NCI-H128 (cell line): Measurements from ENCODE around the gene C20orf96.
"Not testable (repeated sequence)": the region's sequence is repeated elsewhere in the genome, so short reads cannot be mapped to it uniquely, and the experiment has no call there.

Experiments
- DNase-seq: peaks from one replicate; lab custom pipeline; 2025; ENCODE audit not compliant: unreplicated experiment; lab: John Stamatoyannopoulos, UW

C20orf96 gene

DNA sequence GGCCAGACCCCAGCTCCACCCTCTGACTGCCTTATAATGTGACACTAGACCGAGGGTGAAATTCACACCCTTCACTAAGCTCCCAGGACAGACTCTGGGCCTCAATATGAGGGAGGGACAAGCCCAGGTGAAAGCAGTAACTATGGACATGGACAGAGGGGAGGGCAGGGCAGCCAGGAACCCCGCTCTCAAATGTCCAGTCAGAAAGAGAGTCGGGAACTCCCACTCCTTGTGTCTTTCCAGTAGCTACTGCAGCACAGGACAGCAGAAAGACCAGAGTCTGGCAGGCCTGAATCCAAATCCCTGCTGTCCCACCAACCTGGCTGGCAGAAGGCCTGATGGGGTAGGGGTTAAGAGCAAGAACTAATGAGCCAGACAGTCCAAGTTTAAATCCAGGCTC, 6.4 kb downstream of the C20orf96 start:
- no peak for DNase-seq

DNA sequence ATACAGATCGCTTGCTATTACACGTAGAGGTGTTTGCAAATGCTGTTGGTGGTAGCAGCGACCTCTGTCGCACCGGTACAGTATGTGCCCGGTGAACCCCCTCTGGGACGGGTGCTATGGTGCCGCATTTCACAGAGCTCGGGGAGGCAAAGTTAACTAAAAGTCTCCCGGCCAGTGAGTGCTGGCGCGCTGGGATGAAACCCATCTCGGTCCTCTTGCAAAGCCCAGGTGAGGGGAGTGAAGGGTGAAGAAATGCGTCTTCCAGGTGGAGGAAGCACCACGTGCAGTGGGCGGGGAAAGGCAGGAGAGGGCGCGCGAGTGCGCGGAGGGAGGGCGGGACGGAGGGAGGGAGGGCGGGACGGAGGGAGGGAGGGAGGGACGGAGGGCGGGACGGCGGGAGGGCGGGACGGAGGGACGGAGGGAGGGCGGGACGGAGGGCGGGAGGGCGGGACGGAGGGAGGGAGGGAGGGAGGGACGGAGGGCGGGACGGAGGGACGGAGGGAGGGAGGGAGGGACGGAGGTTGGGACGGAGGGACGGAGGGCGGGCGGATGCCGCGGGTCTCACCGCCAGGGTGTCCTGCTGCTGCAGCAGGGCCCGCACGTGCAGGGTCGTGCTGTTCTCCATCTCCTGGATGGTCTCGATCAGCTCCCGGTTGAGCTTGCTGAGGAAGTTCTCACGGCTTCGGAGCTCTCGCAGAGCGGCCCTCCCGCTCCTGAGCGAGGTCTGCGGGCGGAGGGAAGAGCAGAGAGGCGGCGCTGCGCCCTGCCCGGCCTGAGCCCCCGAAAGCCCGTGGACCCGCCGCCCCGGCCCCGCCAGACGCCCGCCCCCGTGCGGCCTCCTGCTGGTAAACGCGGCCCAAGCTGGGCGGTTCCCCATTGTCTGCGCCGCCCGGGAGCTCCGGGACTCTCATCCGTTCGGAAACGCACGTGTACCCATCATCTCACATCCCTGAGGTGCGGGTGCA, 11.7 kb downstream of the C20orf96 start:
- no peak for DNase-seq

DNA sequence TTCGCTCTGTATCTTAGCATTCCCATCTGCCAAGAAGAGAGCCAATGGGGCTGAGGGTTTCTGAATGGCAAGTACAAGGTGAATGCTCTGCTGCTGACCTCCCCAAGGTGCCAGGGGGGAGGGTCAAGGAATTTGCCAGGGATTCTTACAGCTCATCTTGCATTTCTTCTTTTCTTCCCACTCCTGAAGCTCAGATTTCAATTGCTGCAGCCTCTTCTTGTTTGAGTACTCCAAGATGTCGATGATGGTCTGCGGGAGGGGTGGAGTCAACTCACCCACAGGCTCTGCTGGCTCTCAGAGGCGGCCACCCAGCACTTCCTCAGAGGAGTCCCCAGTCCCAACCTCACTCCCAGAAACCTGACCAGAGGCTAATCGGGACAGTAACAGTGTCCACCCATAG, 12.4 kb downstream of the C20orf96 start:
- no peak for DNase-seq

DNA sequence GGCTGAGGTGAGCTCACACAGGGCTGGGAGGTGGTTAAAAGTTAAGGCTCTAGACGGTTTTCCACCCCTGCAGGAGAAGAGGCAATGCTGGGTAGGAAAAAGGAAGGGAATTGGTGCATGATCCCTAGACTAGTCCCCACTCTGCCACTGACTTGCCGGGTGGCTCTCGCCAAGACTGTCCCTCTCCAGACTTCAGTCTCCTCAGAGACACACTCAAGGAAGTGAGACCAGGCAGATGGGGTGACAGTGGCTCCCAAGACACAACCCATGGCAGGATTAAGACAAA, 13.1 kb downstream of the C20orf96 start:
- DNase-seq = no peak

DNA sequence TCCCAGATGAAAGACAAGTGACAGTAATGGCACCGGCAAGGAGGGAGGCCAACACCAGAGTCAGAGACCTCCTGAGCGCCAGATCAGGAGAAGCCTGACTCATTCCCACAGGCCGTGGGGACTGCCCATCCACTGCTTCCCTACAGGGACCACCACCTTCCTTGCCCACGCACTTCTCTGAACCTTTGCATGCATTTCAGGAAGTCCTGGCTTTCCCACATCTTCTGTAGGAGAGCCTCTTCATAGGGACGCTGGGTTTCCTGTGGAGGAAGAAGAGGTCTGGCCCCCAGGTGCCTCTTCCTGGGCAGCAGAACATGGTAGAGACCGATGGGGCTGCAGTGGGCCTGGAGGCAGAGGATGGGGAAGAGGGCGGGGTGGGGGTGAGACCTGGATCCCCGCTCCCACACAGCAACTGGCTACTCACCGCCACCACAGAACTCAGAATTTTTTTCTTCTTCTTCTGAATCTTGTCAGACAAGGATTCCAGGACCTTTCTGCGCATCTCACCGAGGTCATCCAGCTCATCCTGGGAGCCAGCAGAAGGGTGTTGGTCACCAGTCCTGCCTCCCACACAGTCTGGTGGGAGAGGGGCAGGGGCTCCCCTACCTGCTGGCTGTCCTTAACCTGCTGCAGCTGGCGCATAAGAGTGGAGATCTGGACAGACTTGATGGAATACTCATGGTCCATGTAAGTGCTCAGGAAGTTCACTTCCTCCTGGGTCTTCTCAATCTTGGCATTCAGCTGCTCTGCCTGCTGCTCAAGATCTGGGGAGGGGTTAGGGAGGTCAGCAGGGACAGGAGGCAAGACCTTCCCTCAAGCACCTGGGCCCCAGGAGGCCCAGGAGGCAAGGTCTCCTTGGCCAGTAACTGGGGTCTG, 13.7 kb downstream of the C20orf96 start:
- DNase-seq = no peak

DNA sequence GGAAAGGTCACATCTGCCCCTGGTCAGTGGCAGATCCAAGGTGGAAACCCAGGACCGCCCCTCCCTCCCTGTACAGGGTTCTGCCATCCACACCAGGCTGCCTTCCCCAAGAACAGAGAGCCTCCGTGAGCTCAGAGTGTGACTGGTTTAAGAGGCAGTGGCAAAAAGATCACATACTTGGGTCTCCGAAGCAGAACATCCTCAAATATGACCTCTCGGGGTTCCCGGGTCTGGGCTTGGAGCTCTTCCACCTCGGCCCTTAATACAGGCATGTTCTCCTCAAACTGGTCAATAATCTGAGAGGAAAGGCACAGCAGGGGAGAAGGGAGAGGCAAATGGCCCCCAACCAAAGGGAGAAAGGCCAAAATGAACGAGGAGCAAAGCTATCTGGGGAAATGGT, 14.8 kb downstream of the C20orf96 start:
- DNase-seq = no peak

DNA sequence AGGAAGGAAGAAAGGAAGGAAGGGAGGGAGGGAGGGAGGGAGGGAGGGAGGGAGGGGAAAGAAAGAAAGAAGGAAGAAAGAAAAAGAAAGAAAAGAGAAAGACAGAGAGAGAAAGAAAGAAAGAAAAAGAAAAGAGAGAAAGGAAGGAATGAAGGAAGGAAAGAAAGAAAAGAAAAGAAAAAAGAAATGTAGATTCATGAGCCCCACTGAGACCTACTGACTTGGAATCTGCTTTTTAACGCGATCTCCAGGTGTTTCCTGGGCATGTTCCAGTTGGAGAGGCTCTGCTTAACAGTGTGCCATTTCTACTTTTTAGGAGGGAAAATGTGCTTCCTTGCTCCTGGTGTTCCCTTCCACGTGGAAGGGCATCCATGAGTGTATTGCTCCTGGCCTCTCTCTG, 16.7 kb downstream of the C20orf96 start:
- DNase-seq = no peak

DNA sequence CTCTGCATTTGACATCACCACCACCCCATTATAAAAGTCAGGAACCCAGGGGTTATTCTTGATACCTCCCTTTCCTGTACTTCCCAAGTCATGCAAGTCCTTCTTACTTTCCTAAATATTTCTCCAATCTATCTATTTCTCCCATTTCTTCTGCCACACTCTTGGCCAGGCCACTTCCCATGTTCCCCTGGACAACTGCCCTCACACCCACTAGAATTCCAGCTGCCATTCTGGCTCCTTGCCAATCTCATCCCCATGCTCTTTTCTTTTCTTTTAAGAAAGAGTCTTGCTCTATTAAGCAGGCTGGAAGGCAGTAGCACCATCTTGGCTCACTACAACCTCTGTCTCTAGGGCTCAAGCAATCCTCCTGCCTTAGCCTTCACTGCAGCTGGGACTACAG, 17.8 kb downstream of the C20orf96 start:
- DNase-seq = no peak

DNA sequence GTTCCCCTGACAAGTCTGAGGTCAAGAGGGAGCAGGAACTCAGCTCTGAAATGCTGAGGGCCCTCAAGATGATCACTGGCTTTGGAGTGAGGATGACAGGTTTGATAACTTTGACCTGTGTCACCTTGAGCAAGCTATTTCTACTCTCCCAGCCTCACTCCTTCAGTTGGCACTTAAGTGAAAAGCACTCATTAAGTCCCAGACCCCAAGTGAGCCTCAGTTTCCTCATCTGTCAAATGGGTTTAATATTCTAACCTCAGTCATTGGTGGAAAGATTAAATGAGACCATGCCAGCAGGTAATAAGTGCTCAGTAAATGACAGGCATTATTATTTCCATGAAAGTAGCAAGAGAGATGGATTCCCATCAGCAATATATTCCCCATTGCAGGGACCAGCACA, 19.0 kb downstream of the C20orf96 start:
- no peak for DNase-seq

DNA sequence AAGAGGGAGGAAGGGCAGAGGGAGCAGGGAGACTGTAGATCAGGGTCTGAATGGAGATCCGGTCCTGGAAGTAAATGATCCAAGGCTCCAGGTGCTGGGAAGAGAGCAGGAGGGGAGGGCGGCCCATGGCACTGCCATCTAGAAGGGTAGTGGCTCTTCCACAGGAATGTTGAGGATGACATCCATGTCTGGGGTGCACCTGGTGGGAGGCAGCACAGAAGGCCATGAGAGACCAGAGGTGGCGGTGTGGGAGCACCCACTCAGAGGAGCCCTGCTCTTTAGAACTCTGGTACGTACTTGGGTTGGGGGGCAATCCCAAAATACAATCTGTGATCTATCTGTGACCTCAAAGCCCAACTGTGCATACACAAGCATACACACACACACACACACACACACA, 19.5 kb downstream of the C20orf96 start:
- no peak for DNase-seq

DNA sequence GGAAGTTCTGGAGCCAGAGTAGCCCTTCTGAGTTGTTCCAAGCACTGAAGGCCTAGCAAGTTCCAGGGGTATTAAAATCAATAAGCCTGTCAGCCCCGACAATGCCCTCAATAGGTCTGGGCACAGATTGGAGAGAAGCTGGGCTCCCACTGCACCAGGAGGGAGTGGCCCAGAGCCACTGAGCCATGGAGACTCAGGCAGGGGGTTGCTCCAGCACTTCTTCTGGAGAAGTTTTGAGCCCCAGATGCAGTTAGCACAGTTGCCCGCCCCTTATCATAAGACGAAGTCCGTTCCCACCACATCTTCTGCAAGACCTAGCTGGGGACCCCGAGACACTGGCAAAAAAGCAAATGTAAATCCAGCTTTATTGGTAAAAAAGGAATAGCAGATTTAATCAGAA, 20.0 kb downstream of the C20orf96 start:
- no peak for DNase-seq

DNA sequence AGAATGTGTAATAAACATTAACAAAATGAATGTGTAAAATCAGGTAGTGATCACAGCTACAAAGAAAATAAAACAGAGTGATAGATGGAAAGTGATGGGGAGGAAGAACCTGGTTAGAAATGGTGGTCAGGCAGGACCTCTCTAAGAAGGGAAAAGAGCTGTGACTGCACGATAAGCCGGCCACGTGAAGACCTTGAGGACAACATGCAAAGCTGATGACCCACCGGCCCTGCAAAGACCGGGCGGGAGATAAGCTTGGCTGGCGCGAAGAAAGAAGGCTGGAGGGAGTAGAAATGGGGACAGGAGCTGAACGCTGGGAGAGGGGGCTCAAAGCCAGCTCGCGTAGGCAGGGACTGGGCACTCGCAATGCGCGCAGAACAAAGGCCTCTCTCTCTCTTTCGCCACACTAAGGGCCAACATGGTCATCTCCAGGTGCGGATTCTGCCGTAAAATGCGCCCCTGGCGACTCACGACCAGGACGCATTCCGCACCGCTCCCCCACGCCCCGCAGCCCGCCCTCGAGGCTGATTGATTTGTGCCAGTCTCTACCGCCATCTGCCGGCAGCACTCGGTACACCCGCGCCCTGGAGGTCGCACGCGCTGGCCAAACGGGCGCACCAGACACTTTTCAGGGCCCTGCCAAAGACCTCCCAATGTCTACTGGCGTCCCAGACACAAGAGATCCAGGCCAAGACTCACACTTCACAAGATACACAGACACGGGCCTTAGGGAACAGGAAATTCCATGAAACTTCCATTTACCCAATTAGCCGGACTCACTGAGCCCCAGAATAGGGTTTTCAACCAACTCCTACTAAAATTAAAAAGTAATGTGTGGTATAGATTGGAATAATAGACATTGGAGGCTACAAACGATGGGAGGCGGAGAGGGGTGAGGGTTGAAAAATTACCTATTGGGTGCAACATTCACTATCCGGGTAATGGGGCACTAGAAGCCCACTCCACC, 23.7 kb downstream of the C20orf96 start:
- peak; percentile 58 for DNase-seq

DNA sequence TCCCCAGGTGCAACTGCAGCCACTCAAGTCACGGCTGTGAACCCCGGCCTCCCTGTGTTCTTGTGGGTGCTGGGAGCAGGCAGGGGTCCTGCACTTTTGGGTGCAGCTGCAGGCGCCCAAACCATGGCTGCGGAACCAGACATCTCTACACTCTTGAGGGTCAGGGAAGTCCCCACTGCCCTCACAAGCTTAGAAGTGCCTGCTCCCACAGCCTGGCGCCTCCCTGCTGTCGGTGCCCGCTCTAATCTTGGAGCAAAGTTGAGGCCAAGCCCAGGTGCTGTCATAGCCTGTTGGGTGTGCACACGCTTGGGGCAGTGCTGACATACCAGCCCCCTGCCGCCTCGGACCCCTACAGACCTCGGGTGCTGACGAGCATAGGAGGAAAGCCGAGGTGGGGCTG, 26.8 kb downstream of the C20orf96 start:
- no peak for DNase-seq

DNA sequence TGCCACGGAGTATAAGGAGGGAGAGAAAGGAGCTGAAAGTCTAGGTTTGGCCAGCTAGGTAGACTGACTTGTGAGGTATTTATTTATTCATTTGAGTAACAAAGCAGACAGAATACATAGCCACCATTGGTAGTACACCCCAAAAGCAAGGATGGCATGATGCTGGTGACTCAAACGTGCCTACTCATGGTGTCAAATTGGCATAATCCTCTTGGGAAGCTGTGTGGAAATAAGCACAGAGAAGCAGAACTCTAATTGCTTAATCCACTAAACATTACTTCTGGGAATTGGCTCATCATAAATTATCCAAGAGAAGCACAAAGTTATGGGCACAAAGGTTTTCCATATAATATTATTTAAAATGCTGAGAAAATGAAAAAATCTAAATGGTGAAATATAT, 30.6 kb downstream of the C20orf96 start:
- DNase-seq = no peak

DNA sequence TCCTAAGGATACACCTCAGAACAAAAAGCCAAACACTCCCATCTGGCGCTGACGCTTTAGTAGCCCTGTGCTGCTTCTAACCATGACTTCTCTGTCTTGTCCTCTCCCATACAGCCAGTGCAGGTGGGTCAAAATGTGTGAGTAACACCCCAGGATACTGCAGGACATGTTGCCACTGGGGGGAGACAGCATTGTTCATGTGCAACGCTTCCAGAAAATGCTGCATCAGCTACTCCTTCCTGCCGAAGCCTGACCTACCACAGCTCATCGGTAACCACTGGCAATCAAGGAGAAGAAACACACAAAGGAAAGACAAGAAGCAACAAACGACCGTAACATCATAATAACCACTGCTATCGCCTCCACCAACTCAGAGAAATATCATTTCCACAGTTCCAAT, 31.6 kb downstream of the C20orf96 start:
- no peak for DNase-seq

DNA sequence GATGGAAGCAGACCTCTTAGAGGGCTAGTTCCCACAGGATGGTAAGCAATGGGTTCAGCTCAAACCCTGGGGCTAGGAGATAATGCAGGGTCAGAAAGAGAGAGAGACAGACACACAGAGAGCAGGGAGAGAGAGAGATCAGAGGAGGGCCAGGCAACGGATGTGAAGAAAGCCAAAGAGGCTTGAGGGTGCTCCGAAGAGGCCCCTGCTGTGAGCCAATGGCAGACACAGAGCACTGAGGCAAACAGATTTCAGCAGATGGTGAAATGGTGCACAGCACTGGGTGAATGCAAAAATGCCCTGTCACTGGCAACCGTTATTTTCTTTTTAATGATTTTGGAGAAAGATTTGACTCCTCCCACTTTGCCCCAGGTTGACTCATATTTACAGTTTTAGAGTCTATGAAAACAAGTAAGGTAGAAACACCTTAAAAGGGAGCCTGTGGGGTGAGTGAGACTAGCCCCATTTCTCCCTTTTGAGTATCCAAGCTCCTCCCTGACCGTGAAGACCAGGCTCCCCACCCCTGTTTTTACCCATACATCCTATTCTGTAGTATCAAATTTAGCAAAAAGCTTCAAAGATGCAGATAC, 32.2 kb downstream of the C20orf96 start:
- no peak for DNase-seq

DNA sequence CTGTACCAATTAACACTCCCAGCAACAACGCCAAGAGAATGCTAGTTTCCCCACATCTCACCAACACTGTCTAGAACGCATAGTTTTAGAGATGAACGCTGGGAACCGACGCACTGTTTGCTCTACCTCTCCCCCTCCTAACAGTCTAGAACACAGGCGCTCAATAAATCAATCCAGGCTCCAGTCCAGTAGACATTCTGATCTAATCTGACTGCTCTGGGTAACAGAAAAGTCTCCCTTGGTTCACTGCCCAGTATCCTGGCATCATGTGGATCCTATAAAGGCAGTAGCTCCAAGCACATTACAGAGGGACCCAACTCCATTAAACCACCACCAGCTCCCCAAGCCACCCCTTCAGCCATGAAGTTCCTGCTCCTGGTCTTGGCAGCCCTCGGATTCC, 33.1 kb downstream of the C20orf96 start, which contains the start of gene DEFB132:
TSS of gene DEFB132 (plus strand) at position 306 of the 400 bp plus-strand sequence. CDS start at position 361, 55 bp downstream.
- no peak for DNase-seq

DNA sequence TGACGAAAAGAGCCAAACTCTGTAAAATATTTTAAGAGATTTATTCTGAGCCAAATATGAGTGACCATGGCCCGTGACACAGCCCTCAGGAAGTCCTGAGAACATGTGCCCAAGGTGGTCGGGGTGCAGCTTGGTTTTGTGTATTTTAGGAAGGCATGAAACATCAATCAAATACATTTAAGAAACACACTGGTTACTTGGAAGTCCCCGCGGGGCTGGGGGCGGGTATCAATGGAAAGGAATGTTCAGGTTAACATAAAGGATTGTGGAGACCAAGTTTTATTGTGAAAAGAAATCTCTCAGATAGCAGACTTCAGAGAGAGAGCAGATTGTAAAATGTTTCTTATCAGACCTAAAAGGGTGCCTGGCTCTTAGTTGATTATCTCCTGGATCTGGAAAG, 37.1 kb downstream of the C20orf96 start:
- DNase-seq = not testable (repeated sequence)

DNA sequence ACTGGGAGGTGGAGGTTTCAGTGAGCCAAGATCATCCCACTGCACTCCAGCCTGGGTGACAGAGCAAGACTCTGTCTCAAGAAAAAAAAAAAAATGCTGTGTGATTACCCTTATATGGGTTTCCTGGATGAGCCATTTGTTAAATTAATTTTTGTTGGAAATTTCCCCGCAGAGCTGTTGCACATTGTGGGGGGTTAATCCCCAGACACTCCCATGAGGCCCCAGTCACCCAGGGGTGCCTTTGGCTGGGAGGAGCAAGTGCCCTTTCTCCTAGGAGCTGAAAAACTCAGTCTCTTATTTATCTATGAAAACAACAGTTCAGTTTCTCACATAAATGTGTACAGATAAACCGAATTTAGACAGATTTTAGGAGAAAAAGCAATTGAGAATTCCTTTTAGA, 37.7 kb downstream of the C20orf96 start:
- no peak for DNase-seq

DNA sequence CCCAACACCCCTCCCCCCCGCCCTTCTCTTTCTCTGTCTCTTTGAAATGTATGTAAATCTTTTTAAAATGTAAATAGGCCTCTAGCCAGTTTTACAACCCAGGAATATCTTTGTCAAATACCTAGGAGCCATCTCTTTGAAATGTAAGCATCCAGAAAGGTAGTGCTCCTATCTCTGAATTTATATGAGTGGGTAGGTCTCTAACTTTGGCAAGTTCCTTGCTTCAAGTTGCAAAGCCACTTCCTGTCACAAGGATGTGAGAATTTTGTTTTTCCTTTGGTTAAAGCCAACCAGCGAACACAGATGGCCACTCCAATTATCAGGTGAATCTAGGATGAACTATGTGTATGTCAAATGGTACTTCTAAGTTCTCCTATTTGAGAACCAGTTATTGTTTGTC, 39.2 kb downstream of the C20orf96 start:
- no peak for DNase-seq

DNA sequence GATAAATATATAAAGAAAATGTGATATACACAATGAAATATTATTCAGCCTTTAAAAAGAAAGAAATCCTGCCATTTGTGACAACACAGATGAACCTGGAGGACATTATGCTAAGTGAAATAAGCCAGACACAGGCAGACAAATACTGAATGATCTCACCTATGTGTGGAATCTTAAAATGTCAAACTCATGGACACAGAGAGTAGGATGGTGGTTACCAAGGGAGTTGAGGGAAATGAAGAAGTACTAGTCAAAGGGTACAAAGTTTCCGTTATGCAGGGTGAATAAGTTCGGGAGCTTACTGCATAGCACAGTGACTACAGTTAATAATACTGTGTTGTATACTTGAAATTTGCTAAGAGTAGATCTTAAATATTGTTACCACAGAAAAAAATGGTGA, 47.6 kb downstream of the C20orf96 start:
- DNase-seq = no peak
